ENCODE measurements around the gene CASZ1. TPM values are rescaled to one million over a fixed set of nuclear protein-coding genes. Genes with fewer than 3 reads are reported as not detected.

CASZ1 gene
- total and polyA plus RNA-seq, 3 donors from 2014 or later, result 9.4 to 12.3 (median 10.3) TPM

GRCh38 chr1:10767282-10767681 is 29.2 kb downstream of the CASZ1 start:
- Histone ChIP-seq H3K27ac (no peak overlapping the region), H3K36me3 (ENCODE audit: low read depth, missing control alignments) (no peaks in the 10 kb centered on the region), H3K27me3 (no peaks in the 10 kb centered on the region), H3K4me1 (no peaks in the 10 kb centered on the region), H3K9me3 (no peaks in the 10 kb centered on the region), H3K4me3 (no peak overlapping the region)
- 92% methylated on average over 5 to 9 of the region's 9 CpGs for WGBS, 2 donors
- intact Hi-C loops (cut with DNase I; ENCODE audit: low total_unique reads), result no loop called here
- DNase-seq, result no peak
- TF ChIP-seq POLR2A (IDR thresholded peaks at IDR 0.05) (no peak), CTCF (IDR thresholded peaks at IDR 0.05) (no peak)

GRCh38 chr1:10765734-10766478 is 30.5 kb downstream of the CASZ1 start:
- no peak overlapping the region for H3K4me3 ChIP-seq
- H3K9me3 ChIP-seq, result no peaks in the 10 kb centered on the region
- no peaks in the 10 kb centered on the region for H3K4me1 ChIP-seq
- TF ChIP-seq POLR2A (IDR thresholded peaks at IDR 0.05) (no peak), CTCF (IDR thresholded peaks at IDR 0.05) (no peak)
- H3K27me3 ChIP-seq, result no peaks in the 10 kb centered on the region
- no peak overlapping the region for H3K27ac ChIP-seq
- no peaks in the 10 kb centered on the region for H3K36me3 ChIP-seq (ENCODE audit: low read depth, missing control alignments)
- intact Hi-C loops (cut with DNase I; ENCODE audit: low total_unique reads), result no loop called here
- 66 to 71% methylated on average over 17 of the region's 17 CpGs for WGBS, 2 donors
- DNase-seq, result no peak

- TF ChIP-seq CTCF (IDR thresholded peaks at IDR 0.05) (no peak), POLR2A (IDR thresholded peaks at IDR 0.05) (no peak)
- H3K27ac ChIP-seq, result no peak overlapping the region
- 83 to 90% methylated on average over 15 of the region's 15 CpGs for WGBS, 2 donors
- no peaks in the 10 kb centered on the region for H3K4me1 ChIP-seq
- no peak for DNase-seq
- H3K4me3 ChIP-seq, result no peak overlapping the region
- no peaks in the 10 kb centered on the region for H3K27me3 ChIP-seq
- no peaks in the 10 kb centered on the region for H3K36me3 ChIP-seq (ENCODE audit: low read depth, missing control alignments)
- intact Hi-C loops (cut with DNase I; ENCODE audit: low total_unique reads), result no loop called here
- no peaks in the 10 kb centered on the region for H3K9me3 ChIP-seq
Observed at GRCh38 chr1:10765304-10765703, 31.1 kb downstream of the CASZ1 start.

- H3K4me3 ChIP-seq, result no peak overlapping the region
- no peaks in the 10 kb centered on the region for H3K4me1 ChIP-seq
- no peaks in the 10 kb centered on the region for H3K36me3 ChIP-seq (ENCODE audit: low read depth, missing control alignments)
- intact Hi-C loops (cut with DNase I; ENCODE audit: low total_unique reads), result no loop called here
- no peak overlapping the region for H3K27ac ChIP-seq
- TF ChIP-seq POLR2A (IDR thresholded peaks at IDR 0.05) (no peak), CTCF (IDR thresholded peaks at IDR 0.05) (no peak)
- WGBS, 2 donors, result 84 to 95% methylated on average over 5 to 6 of the region's 6 CpGs
- no peak for DNase-seq
- no peaks in the 10 kb centered on the region for H3K9me3 ChIP-seq
- H3K27me3 ChIP-seq, result no peaks in the 10 kb centered on the region
Observed at GRCh38 chr1:10764296-10764798, 32.1 kb downstream of the CASZ1 start.

DNA sequence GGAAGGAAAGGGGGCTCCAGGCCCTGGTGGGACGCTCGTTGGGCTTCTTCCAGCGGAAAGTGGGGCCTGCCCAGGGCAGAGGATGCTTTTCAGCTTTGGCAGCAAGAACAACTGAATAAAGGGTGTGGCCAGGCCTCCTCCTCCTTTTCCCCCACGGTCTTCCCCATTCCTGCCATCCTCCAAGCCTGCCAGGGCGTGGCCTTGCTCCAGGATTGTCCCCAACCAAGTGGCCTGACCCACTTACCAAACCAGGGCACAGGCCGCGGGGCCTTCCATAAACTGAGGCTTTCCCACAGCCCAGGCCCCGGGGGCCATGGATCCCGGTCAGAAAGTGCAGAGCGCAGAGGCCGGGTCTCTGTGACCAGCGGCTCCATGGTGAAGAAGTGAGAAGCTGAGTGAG is 33.6 kb downstream of the CASZ1 start:
- intact Hi-C loops (cut with DNase I; ENCODE audit: low total_unique reads), result no loop called here
- 80 to 95% methylated on average over 12 of the region's 12 CpGs for WGBS, 2 donors
- H3K4me3 ChIP-seq, result no peak overlapping the region
- H3K4me1 ChIP-seq, result no peaks in the 10 kb centered on the region
- DNase-seq, result no peak
- no peaks in the 10 kb centered on the region for H3K9me3 ChIP-seq
- TF ChIP-seq CTCF (IDR thresholded peaks at IDR 0.05) (no peak), POLR2A (IDR thresholded peaks at IDR 0.05) (no peak)
- H3K36me3 ChIP-seq (ENCODE audit: low read depth, missing control alignments), result no peaks in the 10 kb centered on the region
- no peak overlapping the region for H3K27ac ChIP-seq
- no peaks in the 10 kb centered on the region for H3K27me3 ChIP-seq

All from testis (tissue), 3 donors.